Neuronal stem cell (in vitro differentiated cells): Measurements from ENCODE around the gene CREB3L2.

Source experiments
- DNase-seq: peaks from one replicate; pipeline ENCODE4 v3.0.0-alpha.2; 2013; ENCODE audit warnings: low spot score
- H2AFZ ChIP-seq: one replicate; pipeline ENCODE4 v1.6.1; 2013; ENCODE audit warnings: mild to moderate bottlenecking, low read length, inconsistent platforms
- H2AK5ac ChIP-seq: 2 replicates; pipeline ENCODE4 v1.6.1; 2013; ENCODE audit warnings: low read depth, mild to moderate bottlenecking, inconsistent platforms, low read length, moderate library complexity, mixed read lengths
- H2BK120ac ChIP-seq: 2 replicates; pipeline ENCODE4 v1.6.1; 2013; ENCODE audit warnings: low read depth, mild to moderate bottlenecking, inconsistent platforms, low read length, moderate library complexity, mixed read lengths
- H2BK12ac ChIP-seq: one replicate; pipeline ENCODE4 v1.6.1; 2013; ENCODE audit warnings: low read length, inconsistent platforms
- H2BK15ac ChIP-seq: 2 replicates; pipeline ENCODE4 v1.6.1; 2013; ENCODE audit warnings: mild to moderate bottlenecking, low read length, inconsistent platforms, mixed read lengths
- H2BK5ac ChIP-seq: one replicate; pipeline ENCODE4 v1.6.1; 2013; ENCODE audit warnings: inconsistent platforms, mild to moderate bottlenecking, low read length, moderate library complexity
- H3K14ac ChIP-seq: one replicate; pipeline ENCODE4 v1.6.1; 2013; ENCODE audit warnings: low read length, inconsistent platforms
- H3K18ac ChIP-seq: 2 replicates; pipeline ENCODE4 v1.6.1; 2013; ENCODE audit warnings: low read length, inconsistent platforms
- H3K23ac ChIP-seq: 2 replicates; pipeline ENCODE4 v1.6.1; 2013; ENCODE audit warnings: low read depth, mild to moderate bottlenecking, mixed read lengths, low read length, inconsistent platforms; ENCODE audit not compliant: poor library complexity
- H3K27ac ChIP-seq: replicated peaks from 3 replicates; pipeline ENCODE4 v1.5.1; 2013; ENCODE audit warnings: low read length, inconsistent platforms
- H3K27me3 ChIP-seq, 3 experiments: 2 replicates each; pipeline ENCODE4 v1.6.1; 2013; ENCODE audit warnings: low read length in 3 of 3, mild to moderate bottlenecking in 2 of 3, inconsistent platforms in 1 of 3, low read depth in 1 of 3, mixed read lengths in 1 of 3, moderate library complexity in 1 of 3; ENCODE audit not compliant: control insufficient read depth in 3 of 3, insufficient read depth in 3 of 3
- H3K36me3 ChIP-seq, 2 donors: replicated peaks in 1 of 2; 2 replicates each; pipeline ENCODE4 v1.6.1; 2013; ENCODE audit warnings: low read length in 2 of 2; ENCODE audit not compliant: control insufficient read depth in 2 of 2, insufficient read depth in 2 of 2
- H3K4ac ChIP-seq: 2 replicates; pipeline ENCODE4 v1.6.1; 2013; ENCODE audit warnings: inconsistent platforms, mild to moderate bottlenecking, low read length, moderate library complexity
- H3K4me1 ChIP-seq, 2 donors: 1 replicate in 1 of 2; 2 replicates in 1 of 2; pipeline ENCODE4 v1.6.1; 2013; ENCODE audit warnings: low read length in 2 of 2, low read depth in 1 of 2; ENCODE audit not compliant: control insufficient read depth in 2 of 2, insufficient read depth in 1 of 2
- H3K4me2 ChIP-seq: one replicate; pipeline ENCODE4 v1.6.1; 2013; ENCODE audit warnings: mild to moderate bottlenecking, low read length, inconsistent platforms; ENCODE audit not compliant: insufficient read depth, poor library complexity, severe bottlenecking
- H3K4me3 ChIP-seq, 2 donors: 2 replicates each; pipeline ENCODE4 v1.5.1; 2013; ENCODE audit warnings: low read length in 2 of 2, mild to moderate bottlenecking in 2 of 2, inconsistent platforms in 1 of 2, moderate library complexity in 1 of 2
- H3K79me1 ChIP-seq: one replicate; pipeline ENCODE4 v1.6.1; 2013; ENCODE audit warnings: low read depth, mild to moderate bottlenecking, inconsistent platforms, low read length, moderate library complexity
- H3K9ac ChIP-seq: one replicate; pipeline ENCODE4 v1.6.1; 2013; ENCODE audit warnings: mild to moderate bottlenecking, low read depth, low read length, inconsistent platforms; ENCODE audit not compliant: poor library complexity
- H3K9me3 ChIP-seq, 2 donors: replicated peaks in 1 of 2; 2 replicates each; pipeline versions ENCODE3 to v1.6.1; 2013; ENCODE audit warnings: low read length in 2 of 2, mild to moderate bottlenecking in 2 of 2, inconsistent platforms in 1 of 2, low read depth in 1 of 2, mixed read lengths in 1 of 2, moderate library complexity in 1 of 2; ENCODE audit not compliant: control insufficient read depth in 2 of 2, insufficient read depth in 1 of 2
- H4K8ac ChIP-seq: one replicate; pipeline ENCODE4 v1.6.1; 2013; ENCODE audit warnings: low read depth, mild to moderate bottlenecking, inconsistent platforms, low read length, moderate library complexity
- H4K91ac ChIP-seq: one replicate; pipeline ENCODE4 v1.6.1; 2013; ENCODE audit warnings: low read length, low read depth, mild to moderate bottlenecking, inconsistent platforms; ENCODE audit not compliant: poor library complexity
- WGBS, 2 donors: extraction: QIAGEN DNeasy Blood & Tissue Kit; methylation state at CpG; one replicate each; pipeline ENCODE4 v1.1.7; 2013; ENCODE audit warnings: missing lambda C conversion rate in 2 of 2, mixed read lengths in 1 of 2; ENCODE audit not compliant: insufficient read length in 2 of 2, insufficient replicate concordance in 1 of 2; ENCODE audit errors: extremely low coverage in 2 of 2; 5-methylcytosine and 5-hydroxymethylcytosine counted together

The CREB3L2 gene

DNA sequence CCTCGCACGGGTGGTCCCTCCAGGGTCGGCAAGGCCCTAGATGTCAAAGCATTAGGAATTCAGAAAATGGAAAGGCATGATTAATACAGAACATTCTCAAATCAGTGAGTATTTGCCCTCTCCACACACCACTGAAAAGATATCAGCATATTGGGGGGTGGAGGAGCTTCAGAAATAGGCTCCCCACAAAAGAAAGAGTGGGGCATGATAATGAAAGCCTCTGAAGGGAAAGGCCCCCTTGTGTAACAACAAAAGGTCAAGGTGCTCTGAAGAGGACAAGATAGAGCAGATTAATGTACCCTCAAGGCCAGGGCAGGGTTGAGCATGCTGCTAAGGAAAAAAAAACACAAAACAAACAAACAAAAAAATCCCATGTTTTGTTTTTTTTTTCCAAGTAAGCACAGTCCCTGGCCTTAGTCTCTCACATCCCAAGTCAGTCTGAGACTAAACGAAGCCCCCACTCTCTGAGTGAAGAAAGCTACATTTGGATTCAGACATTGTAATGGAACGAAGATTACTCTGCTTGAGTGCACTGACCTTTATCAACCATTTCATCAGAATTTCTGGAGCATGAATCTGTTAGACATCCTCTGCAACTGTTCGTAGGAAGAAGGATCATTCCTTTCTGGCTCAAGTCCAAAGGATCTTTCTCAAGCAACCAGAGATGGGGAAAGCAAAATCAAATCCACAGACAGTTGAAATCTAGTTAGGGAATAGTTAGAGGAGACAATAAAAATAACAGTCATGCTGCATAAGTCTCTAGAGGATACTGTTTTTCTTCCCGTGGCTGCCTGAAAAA, 127.7 kb downstream of the CREB3L2 start:
- Histone ChIP-seq H3K9ac (no peak overlapping the region), H3K36me3 (peaks cover 8 to 50% of the 10 kb centered on the region in 2 donors), H3K27ac (no peak overlapping the region), H2BK5ac (no peak overlapping the region), H3K18ac (no peak overlapping the region), H3K4ac (no peak overlapping the region), H3K14ac (no peak overlapping the region), H3K4me3 (no peak overlapping the region), H2BK12ac (no peak overlapping the region), H3K79me1 (no peaks in the 10 kb centered on the region), H4K91ac (no peak overlapping the region), H4K8ac (no peak overlapping the region), H3K9me3 (peaks cover 2 to 5% of the 10 kb centered on the region in 2 donors), H2BK15ac (no peak overlapping the region), H3K27me3 (no peaks in the 10 kb centered on the region), H2AK5ac (no peak overlapping the region), H2BK120ac (no peak overlapping the region), H3K23ac (no peak overlapping the region), H3K4me2 (no peak overlapping the region), H2AFZ (no peak overlapping the region), H3K4me1 (peaks cover 13 to 36% of the 10 kb centered on the region in 2 donors)
- WGBS, 2 donors, result no CpG with 5 or more reads among the region's 7 CpGs
- DNase-seq, result no peak

DNA sequence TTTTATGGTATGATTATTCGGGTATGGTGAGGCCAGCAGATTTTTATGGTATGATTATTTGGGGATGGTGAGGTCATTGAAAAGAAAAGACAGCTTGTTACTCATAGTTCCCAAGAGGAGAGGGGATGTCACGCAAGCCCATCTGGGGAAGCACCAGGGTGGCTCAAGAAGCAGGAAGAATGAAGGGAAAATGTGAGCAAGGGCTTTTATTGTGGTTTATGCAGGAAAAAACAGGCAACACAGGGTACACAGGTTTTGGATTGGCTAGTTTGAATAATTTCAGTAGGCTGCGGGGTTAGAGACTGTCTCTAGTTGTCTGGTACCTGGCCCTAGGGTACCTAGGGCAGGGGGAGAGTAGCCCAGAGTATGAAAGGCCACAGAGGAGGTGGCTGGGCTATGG, 128.4 kb downstream of the CREB3L2 start:
- Histone ChIP-seq H2BK5ac (no peak overlapping the region), H3K79me1 (no peaks in the 10 kb centered on the region), H3K27ac (no peak overlapping the region), H3K18ac (no peak overlapping the region), H4K8ac (no peak overlapping the region), H3K4me3 (no peak overlapping the region), H3K9ac (no peak overlapping the region), H2BK12ac (no peak overlapping the region), H4K91ac (no peak overlapping the region), H3K23ac (no peak overlapping the region), H3K4me2 (no peak overlapping the region), H2BK120ac (no peak overlapping the region), H2AK5ac (no peak overlapping the region), H3K4ac (no peak overlapping the region), H3K9me3 (peaks cover 2 to 5% of the 10 kb centered on the region in 2 donors), H2AFZ (no peak overlapping the region), H3K4me1 (peaks cover 10 to 30% of the 10 kb centered on the region in 2 donors), H2BK15ac (no peak overlapping the region), H3K27me3 (no peaks in the 10 kb centered on the region), H3K14ac (no peak overlapping the region), H3K36me3 (peaks cover 7 to 43% of the 10 kb centered on the region in 2 donors)
- DNase-seq, result no peak
- WGBS, 2 donors, result 100% methylated on average over 1 of the region's 3 CpGs

DNA sequence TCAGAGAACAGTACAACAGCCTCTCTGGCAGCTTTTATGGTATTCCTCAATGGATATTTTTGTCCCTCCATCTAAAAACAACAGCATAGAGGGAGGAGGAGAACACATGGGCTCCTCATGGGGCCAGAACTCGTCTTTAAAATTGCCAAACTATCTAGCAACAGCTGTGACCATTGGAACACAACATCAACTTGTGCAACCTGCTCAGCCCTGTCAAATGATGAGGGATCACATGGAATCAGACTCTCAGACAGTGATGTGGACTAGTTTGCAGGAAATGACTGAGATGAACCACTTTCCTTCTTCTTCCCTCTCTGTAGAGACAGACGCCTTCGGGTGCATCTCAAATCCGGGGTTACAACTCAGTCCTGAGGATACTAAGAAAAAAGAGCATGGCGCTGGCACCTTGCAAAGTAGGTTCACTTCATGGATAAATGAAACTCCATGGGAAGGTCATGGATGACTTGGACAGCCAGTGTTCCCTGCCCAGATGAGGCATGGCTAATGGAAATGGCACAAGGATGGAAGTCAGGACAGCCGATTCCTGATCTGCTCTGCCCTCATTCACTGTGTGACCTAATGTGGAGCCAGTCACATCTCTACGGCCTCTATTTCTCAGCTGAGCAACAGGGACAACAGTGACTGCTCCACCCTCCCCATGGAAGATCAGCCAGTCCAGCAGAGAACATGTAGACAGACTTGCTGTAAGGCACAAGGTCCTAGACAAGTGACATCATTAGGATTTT, 130.5 kb downstream of the CREB3L2 start:
- no peak overlapping the region for H3K18ac ChIP-seq
- H3K9ac ChIP-seq, result no peak overlapping the region
- no peak overlapping the region for H3K4ac ChIP-seq
- no CpG with 5 or more reads among the region's 7 CpGs for WGBS, 2 donors
- peaks cover 4 to 13% of the 10 kb centered on the region in 2 donors for H3K9me3 ChIP-seq
- H2BK120ac ChIP-seq, result no peak overlapping the region
- peaks cover 0 to 8% of the 10 kb centered on the region in 2 donors for H3K4me1 ChIP-seq
- H3K27me3 ChIP-seq, result no peaks in the 10 kb centered on the region
- H2BK12ac ChIP-seq, result no peak overlapping the region
- H3K4me3 ChIP-seq, result no peak overlapping the region
- no peak overlapping the region for H4K8ac ChIP-seq
- H2BK5ac ChIP-seq, result no peak overlapping the region
- H3K14ac ChIP-seq, result no peak overlapping the region
- H3K79me1 ChIP-seq, result no peaks in the 10 kb centered on the region
- no peak overlapping the region for H3K27ac ChIP-seq
- H2AFZ ChIP-seq, result no peak overlapping the region
- H3K4me2 ChIP-seq, result no peak overlapping the region
- H2AK5ac ChIP-seq, result no peak overlapping the region
- peaks cover 5 to 50% of the 10 kb centered on the region in 2 donors for H3K36me3 ChIP-seq
- H2BK15ac ChIP-seq, result no peak overlapping the region
- no peak overlapping the region for H3K23ac ChIP-seq
- no peak overlapping the region for H4K91ac ChIP-seq
- DNase-seq, result no peak

DNA sequence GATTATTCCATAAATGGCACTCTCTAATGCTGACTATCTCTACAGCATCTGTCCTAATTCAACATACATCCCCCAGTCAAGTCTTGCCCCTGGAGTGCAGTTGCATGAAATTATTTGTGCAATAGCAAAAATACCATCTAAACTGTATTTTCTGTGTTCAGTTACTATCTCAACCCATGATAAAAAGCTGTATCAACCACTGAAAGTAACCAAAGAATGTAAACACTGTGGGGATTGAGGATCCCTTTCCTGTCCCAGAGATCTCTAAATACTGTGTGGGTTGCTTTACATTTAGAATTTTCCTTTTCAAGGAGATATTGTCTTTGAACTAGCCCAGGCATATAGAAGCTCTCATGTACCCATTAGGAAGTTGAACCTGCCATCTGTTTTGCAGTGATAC, 131.2 kb downstream of the CREB3L2 start:
- H3K4ac ChIP-seq, result no peak overlapping the region
- H3K4me3 ChIP-seq, result no peak overlapping the region

More for the DNA sequence above, 131.2 kb downstream of the CREB3L2 start:
- H2AFZ ChIP-seq, result no peak overlapping the region
- no peak overlapping the region for H3K14ac ChIP-seq
- no peak overlapping the region for H2AK5ac ChIP-seq
- no peak overlapping the region for H3K9ac ChIP-seq
- H3K4me1 ChIP-seq, result peaks cover 0 to 7% of the 10 kb centered on the region in 2 donors
- H3K79me1 ChIP-seq, result no peaks in the 10 kb centered on the region
- H3K18ac ChIP-seq, result no peak overlapping the region
- no peak overlapping the region for H2BK120ac ChIP-seq
- no peak overlapping the region for H2BK5ac ChIP-seq
- no peak overlapping the region for H4K8ac ChIP-seq
- H3K23ac ChIP-seq, result no peak overlapping the region
- H3K36me3 ChIP-seq, result peaks cover 5 to 43% of the 10 kb centered on the region in 2 donors
- no peak overlapping the region for H2BK15ac ChIP-seq
- H3K27me3 ChIP-seq, result no peaks in the 10 kb centered on the region
- DNase-seq, result no peak
- H3K4me2 ChIP-seq, result no peak overlapping the region
- peaks cover 4 to 18% of the 10 kb centered on the region in 2 donors for H3K9me3 ChIP-seq
- H3K27ac ChIP-seq, result no peak overlapping the region
- no peak overlapping the region for H2BK12ac ChIP-seq
- no peak overlapping the region for H4K91ac ChIP-seq
